NCI-H526 (cell line): Measurements from ENCODE around the gene C6orf136.

ENCODE experiments used
- DNase-seq, 2 experiments: peaks; one replicate each; lab custom pipeline; 2025; lab: John Stamatoyannopoulos, UW

C6orf136 gene

GRCh38 chr6:30615958-30616810, 30.7 kb upstream of the C6orf136 start:
- DNase-seq = peak in 1 of 2 experiments; percentile 25

- peak; percentile 99 for DNase-seq
Measured at GRCh38 chr6:30616811-30617564, 29.9 kb upstream of the C6orf136 start, which contains the start of gene PPP1R10. PPP1R10 (minus strand) TSS chr6:30617243; CDS start chr6:30609944, 7,299 bp downstream.

DNA sequence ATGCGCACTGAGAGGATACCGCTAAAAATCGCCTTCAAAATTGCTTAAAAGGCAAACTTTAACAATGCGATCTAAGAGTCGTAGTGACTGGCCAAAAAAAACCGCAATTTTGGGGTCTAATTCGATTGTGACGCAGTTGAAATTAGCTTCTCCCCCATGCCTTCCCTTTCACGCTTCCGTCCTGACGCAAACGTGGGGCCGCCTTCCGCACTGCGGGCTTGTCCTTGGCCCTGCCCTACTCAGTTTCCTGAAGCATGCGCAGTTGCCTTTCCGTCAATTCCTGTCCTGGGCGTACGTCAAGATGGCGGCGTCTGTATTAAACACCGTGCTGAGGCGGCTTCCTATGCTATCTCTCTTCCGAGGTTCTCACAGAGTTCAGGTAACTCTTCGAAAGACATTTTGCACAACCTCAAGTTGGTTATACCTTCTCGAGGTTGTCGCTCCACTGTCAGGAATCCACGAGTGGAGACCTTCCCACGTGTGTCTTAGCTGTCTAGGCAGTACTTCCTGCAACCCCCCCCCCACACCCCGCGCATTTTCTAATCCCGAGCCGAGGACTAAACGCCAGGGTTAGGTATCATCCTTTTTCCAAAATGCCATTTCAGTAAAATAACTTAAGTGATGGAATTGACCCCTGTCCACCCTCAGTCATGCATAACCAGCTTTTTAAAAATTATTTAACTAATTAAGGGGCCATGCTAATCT, 29.2 kb upstream of the C6orf136 start, which contains the start of gene MRPS18B:
Gene MRPS18B (plus strand): TSS at position 276 of the 705 bp plus-strand sequence. CDS start 26 bp downstream, at position 302.
- peak; percentile 97 to 98 for DNase-seq

GRCh38 chr6:30618270-30618797, 28.6 kb upstream of the C6orf136 start:
- DNase-seq = no peak

GRCh38 chr6:30619561-30619960, 27.4 kb upstream of the C6orf136 start:
- no peak for DNase-seq

- DNase-seq = no peak
Measured at GRCh38 chr6:30625511-30625910, 21.4 kb upstream of the C6orf136 start.

GRCh38 chr6:30626484-30627366, 20.2 kb upstream of the C6orf136 start, which contains the start of gene ATAT1:
ATAT1 (plus strand) TSS chr6:30626874.
- peak; percentile 71 to 86 for DNase-seq

GRCh38 chr6:30635834-30636233, 11.1 kb upstream of the C6orf136 start:
- DNase-seq = no peak

DNA sequence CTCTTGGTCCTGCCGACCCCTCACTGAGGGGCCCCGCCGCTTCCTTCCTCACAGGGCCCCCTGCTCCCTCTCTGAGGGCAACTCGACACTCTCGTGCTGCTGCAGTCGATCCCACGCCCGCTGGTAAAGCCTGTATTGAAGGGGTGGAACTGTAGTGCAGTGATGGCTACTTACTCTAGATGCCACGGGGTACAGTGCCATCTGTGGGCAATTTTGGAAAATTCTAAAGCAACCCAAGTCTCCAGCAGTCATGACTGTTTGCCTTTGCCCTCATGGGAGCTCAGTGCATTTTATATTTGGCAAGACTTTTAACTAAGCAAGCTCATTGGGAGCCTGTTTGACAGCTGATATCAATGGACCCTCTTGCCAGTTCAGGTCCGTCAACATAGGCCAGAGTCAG, 6.5 kb upstream of the C6orf136 start:
- DNase-seq = no peak

DNA sequence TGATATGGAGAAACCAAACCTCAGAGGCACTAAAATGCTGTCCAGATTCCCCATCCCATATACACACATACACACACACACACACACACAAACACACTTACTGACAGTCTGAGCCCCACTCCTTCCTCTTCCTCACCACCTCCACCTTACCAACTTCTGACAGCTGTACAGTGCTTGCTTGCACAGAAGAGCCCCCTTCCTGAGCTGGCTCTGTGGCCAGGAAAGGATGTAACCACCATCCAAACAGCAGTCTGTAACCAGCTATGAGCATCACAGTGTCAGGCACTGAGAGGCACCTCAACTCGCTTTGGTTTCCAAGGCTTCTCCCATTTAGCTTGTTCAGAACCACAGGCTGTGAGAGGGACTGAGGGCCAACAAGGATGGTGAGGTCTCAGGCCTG, 5.9 kb upstream of the C6orf136 start:
- no peak for DNase-seq

DNA sequence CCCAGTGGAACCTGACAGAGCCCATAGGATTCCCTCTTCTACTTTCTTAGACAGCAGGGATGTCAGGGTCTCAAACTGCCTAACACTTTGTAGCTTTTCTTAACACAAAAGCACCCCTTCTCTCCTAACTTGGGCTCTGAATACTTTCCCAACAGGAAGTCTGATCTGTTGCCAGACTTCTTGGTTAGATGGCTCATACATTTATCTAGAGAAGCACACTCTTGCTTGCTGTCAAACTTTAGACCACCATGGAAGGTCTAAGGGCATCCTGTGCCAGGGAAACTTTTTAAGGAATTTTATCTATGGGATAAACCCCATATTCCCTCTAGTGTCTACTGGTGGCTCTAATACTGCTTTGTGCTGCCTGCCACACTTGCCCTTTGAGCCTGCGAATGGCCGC, 3.3 kb upstream of the C6orf136 start:
- no peak for DNase-seq

DNA sequence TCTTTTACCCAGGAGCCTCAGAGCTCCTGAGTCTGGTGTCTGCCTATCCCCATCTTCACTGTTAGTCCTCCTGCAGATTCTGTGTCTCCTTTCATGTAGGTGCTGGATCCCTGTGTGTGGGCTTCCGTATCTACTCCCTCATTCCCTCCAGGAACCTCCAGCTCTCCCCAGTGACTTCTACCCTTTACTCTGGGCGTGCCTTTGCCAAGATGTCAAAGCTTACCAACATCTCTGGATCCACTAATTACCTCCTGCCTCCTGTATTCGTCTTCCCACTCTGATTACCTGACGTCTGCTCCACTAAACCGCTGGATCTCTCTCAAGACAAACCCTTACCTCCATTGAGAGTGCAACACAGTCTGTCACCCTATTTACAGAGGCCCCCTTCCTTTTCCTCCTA, 2.2 kb upstream of the C6orf136 start:
- no peak for DNase-seq

DNA sequence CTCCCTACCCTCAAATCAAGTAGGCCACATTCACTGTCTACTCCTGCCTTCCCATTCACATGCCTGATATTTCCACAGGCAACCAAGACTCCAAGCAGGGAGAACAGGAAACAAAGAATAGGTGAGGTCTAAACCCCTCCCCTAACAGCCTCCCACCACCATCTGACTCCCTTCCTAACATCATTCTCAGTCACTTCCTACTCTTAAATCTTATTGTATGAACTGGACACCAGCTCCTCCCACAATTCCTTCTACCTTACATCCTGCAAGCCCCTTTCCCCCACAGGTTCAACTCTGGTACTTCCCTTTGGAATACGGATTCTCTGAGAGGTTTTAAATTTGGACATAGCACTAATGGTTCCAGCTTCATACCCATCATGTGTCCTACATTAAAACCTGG, 944 bp upstream of the C6orf136 start:
- no peak for DNase-seq

DNA sequence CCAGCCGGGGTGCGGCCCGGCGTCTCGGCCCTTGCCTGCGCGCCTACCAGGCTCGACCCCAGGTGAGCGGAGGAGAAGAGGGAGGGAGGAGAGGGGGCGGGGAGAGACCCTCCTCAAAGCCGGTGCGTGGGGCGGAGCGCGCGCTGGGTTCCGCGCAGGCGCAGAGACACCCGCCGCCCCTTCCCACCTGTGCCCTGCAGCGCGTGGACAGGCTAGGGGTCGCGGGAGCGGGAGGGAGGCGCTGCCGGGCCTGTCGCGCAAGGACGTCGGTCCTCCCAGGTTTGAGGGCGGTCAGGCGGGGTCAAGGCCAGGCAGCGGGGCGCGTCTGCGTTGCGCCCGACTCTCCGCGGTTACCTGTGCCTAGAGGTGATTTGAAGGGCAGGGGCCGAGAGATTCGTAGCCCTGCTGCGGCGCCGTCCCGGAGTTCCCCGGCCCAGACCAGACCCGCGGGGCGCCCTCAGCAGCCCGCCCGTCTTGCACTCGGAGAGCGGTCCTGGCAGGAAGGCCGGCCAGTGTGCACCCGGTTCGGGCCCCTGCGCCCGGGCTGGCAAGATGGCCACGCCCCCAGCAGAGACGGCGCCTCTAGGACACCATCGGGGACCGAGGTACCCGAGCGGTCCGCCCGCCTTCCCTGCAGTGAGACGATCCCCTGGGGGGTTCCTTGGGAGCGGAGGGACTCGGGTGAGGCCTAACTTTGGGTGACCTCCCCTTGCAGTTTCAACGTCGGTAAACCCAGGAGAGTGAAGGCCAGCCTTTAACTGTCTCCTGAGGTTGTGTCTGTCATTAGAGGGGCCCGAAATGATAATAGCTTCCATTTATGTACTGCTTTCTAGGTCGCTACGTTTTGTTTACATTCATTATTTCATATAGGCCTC, 546 bp downstream of the C6orf136 start:
- DNase-seq = peak; percentile 85 to 94

- DNase-seq = no peak
Measured at GRCh38 chr6:30651143-30651542, 4.2 kb downstream of the C6orf136 start.

GRCh38 chr6:30654798-30655742, 8.1 kb downstream of the C6orf136 start:
- no peak for DNase-seq

DNA sequence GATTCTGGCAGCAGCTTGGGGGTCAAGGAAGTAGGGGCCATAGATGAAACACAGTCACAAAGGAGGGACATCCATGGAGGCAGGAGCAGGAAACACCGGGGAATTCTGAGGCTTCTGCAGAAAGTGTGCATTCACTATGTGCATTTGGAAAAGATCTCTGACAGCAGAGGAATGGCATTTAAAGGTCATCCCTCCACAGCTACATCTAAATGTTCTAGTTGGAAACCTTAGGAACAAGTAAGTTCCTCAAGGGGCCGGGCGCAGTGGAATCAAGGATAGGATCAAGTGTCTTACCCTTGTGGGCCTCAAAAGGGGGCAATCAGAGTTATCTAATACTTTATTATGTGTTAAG, 8.8 kb downstream of the C6orf136 start:
- DNase-seq = no peak

DNA sequence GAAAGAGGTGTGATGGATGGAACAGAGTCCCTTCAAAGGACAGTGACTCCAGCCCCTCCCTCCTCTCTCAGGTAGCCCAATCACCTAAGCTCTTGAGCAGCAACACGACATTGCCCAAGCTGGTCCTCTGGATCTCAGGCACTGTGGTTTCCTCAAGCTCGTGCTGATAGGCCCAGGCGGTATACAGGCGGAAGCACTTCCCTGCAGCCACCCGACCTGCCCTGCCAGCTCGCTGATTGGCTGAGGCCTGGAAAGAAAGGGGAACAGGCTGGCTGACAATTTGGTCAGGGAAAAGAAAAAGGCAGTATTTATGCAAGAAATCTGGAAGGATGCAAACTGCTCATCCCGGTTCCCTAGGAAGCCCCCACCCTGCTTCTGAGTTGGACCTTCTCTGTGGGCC, 9.6 kb downstream of the C6orf136 start:
- DNase-seq = no peak

DNA sequence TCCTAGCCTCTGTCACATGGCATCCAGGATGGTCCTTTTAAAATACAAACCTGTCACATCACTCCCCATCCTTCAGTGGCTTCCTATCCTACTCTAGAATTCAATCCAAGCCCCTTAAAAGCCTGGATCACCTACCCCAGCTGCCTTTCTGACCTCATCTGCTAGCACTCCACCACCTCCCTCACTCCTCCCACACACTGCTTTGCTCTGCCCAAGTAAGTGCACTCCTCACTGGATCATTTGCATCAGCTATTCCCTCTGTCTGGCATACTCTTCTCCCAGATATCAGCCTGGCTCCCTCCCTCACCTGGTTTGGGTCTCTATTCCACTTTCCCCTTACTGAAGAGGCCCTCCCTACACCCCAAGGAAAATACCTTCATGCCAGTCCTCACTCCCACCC, 10.5 kb downstream of the C6orf136 start:
- DNase-seq = no peak
